GM19193 (cell line): Measurements from ENCODE around the gene ITIH4.

Experiments used
- POLR2A ChIP-seq: IDR thresholded peaks from 4 replicates; pipeline ENCODE4 v1.6.1; 2011; ENCODE audit not compliant: insufficient read depth, insufficient read length; ENCODE audit errors: extremely low read depth

ITIH4 gene

DNA sequence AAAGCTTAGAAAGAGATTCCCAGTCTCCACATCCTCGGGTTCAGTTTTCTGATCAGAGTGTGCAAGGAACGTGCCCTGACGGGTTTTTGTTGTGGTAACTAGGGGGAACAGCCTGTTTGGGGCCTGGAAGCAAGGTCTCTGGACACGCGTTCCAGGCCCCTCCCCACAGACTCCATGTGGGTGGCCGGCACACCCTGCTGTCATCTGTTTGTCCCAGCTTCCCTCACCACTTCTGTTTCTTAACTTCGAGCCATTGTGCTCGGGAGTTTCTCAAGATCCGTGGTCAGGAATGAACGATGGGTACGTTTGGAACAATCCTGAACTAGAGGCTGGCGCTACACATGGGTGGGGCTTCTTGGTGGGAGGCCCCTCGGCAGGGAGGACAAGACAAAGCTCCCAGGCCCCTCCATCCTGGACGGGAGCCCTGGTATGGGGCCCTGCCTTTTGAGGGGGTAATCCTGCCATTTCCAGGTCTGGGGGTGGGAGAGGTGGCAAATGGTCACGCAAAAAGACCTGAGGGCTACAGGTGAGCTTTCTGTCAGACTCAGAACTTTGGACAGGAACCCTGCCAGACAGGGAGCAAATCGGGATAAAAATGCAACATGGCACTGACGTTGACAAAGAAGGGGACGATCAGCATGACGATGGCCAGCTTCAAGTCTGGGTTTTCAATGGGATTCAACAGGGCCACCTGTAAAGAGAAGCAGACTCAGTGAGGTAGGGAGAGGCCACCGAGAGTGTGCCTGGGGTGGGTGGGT, 12.8 kb upstream of the ITIH4 start:
- no peak for TF ChIP-seq POLR2A

DNA sequence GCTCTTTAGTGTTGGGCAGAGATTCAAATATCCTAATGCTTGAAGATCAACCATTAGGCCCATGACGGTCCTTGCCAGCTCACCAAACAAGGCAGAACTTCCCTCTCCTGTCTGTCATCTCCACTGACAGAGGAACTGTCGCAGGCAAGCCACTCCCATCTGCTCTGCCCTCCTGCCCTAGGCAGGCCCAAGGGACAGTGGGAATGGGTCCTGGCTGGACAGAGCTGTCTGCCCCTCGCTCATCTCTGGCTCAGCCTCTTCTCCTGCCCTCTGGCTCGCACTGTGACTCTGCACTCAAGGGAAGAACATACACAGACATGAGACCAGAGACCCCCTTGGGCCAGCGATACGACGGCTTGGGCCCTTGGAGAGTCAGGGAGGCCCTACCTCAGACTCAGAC, 12.0 kb upstream of the ITIH4 start:
- TF ChIP-seq POLR2A = no peak

DNA sequence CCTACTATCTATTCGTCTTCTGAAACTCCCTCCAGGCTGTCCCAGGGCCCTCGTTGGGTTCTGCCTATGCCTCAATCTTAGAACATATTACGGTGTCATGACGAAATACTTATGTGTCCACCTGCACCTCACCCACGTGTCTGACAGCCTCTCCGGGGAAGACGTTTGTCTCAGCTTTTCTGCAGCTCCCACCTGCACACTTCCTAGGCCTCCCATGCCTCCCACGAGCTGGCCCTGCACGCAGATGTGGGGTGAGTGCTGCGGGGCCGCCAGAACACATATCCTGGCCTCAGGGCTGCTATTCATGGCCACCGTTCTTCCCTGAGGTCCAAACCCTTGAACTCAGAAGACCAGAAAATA, 11.5 kb upstream of the ITIH4 start:
- TF ChIP-seq POLR2A = no peak

DNA sequence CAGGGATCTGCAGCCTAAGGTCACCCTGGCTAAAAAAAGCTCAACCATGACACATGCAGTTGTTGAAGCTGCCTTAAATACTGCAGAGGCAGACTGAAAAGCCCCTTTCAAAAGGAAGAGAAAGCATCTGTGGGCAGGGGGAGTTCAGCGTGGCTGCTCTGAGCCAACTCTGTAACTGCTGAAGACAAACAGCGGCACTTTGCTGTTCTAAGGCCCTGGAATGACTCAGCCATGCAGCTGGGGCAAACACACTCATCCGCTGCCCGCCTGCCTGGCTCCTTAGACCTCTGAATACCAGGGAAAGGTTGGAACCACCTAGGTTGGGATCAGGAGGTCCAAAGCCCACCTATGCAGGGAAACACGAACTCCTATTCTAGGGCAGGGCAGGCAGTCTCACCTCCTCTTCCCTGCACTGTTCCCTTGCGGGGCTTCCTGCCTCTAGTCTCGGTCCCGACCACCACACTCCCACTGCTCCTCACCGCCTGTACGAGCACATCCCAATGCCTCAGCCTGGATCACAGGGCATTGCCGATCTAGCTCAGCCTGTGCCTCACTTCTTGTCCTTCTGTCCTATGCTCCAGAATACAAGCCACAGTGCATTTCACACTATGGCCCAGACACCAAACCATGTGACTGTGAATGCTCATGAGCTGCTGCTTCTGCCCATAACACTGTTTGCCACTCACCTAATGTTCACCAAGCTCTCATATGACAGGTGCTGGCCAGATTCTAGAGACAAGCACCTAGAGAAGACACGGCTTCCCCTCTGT, 10.9 kb upstream of the ITIH4 start:
- no peak for TF ChIP-seq POLR2A

GRCh38 chr3:52839892-52840545, 9.5 kb upstream of the ITIH4 start:
- TF ChIP-seq POLR2A = no peak

- TF ChIP-seq POLR2A = no peak
Measured at GRCh38 chr3:52839268-52839575, 8.8 kb upstream of the ITIH4 start.

DNA sequence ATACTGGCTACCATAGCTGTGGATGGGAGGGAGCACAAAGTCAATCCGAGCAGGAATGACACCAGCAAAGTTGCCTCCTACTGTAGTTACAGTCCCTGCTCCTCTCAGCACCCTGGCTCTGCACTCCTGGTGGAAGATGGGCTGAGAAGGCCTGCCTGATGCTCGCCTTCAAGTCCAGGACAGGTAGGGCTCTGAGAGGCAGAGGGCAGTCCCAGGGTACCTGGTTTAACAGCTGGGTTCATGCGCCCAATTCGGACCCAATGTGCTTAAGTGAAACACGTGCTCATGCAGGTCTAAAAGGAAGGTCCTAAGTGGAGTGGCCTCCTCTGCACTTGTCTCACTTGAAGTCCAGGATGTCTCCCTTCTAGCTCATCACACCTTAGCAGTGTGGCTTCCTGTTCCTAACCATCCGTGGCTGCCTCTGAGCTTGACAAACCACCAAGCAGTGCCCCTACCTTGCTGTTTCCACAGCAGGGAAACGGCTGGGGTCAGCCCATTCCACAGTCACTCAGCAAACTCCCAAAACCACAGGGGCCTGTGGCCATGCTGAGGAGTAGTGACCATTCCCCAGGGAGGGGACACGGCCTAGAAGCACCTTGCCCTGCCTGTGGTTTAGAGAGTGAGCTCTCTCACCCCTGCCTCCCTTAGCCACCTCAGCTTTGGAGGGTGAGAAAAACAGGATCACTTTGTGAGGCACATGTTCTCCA, 8.2 kb upstream of the ITIH4 start:
- no peak for TF ChIP-seq POLR2A

DNA sequence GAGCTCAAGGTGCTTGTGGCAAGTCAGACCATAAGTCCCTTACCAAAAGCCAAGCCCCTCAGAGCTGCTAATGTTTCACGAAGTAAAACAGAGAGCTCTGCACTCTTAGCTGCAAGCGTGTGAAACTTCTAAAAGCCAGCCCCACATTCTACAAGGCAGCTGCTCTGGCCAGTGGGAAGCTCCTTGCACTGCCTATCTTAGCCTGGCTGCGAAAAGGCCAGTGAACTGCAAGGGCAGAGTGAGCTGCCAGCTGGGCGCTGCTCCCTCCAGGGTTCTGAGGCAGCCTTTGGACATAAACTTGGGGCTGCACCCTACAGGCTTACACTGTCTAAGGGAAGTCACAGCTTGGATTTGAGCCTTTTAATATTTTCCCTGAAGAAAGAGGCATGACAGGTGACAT, 6.5 kb upstream of the ITIH4 start:
- no peak for TF ChIP-seq POLR2A

DNA sequence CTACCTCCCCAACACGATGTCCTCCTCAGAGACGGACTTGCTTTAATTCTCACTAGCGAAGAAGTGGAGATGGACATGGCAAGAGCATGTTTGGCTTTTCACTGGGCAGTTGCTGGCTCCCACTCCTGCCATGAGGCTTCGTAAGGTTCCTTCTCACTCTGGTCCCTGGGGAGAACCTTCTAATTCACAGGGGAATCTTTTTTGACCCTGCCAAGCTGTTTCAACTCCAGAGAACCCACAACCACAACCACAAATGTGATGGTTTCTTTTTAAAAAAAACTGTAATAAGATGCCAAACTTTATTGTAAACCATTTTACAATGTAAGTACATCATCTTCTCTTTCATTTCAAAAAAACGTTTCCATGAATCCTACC, 6.0 kb upstream of the ITIH4 start:
- no peak for TF ChIP-seq POLR2A

- TF ChIP-seq POLR2A = no peak
Measured at GRCh38 chr3:52835766-52836470, 5.4 kb upstream of the ITIH4 start.

DNA sequence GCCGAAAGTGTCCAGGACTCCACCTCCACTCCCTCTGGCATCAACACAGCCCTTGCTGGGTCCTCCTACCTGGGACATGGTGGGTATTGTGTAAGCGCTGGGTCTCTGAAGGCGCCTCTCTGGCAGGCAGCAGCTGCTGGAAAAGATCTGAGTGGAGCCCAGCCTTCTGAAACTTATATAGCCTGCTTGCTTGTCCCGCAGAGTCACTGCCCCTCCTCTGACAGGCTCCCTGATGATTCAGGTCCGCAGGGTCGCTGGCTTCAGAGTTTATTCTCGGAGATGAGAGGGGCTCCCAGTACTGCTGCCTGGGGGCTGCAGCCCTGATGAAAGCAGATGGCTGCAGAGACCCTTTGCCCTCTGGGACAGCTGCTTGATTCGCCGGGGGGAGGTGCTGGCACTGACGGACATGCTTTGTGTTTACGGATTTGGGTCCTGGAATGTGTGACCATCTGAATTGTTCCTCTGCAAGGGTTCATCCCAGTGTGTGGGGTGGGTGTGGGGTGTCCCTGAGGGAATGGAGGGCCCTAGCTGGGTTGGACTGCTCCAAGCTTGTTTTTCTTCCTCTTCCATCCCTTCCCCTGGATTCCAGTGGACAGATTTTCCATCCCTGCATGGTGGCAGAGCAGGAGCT, 4.5 kb upstream of the ITIH4 start, which contains the start of gene MUSTN1:
MUSTN1 (minus strand) TSS at position 149 of the 631 bp plus-strand sequence; CDS start at position 78, 71 bp downstream.
- TF ChIP-seq POLR2A = no peak

DNA sequence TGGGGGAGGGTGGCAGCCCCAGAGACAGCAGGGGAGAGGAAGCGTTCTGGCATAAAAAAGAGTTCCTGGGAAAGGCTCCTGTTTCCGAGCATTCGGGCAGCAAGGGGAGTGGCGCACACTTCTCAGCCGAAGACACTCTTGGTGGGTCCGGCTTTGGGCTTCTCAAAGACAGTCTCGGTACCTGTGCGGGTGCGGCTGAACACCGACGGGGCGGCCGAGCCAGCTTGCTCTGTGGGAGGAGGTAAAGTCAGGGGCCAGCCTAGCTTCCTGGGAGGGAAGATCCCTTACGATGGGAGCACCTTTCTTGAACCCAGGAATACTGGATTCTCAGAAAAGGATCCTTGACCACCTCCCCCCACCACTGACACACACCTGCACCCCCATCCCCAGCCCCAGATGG, 2.7 kb upstream of the ITIH4 start:
- no peak for TF ChIP-seq POLR2A

- TF ChIP-seq POLR2A = no peak
Measured at GRCh38 chr3:52831500-52832301, 1.2 kb upstream of the ITIH4 start.

DNA sequence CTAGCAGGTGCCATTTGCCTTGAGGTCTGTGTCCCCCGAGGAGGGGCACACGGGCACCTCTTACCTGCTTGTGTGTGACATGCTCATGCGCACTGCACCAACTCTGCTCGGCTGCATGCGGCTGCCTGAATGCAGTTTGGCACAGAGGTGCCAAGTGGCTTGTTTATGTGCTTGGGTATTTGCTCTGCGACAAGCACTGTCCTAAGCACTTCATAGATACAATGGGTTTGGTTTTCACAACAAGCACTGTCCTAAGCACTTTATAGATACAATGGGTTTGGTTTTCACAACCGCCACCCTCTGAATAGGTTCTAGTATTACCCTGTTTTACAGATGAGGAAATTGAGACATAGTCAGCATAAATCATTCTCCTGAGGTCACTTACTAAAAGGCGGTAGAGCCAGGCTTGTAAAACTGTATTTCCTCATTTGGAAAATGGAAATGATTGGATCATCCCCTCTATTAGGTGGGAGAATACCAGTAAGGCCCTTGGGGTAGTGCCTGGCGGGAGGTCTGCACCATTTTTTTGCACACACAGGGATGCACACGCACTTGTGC, 487 bp downstream of the ITIH4 start:
- no peak for TF ChIP-seq POLR2A

GRCh38 chr3:52829482-52829881, 990 bp downstream of the ITIH4 start:
- no peak for TF ChIP-seq POLR2A
